CD8-positive, alpha-beta memory T cell (primary cell): ENCODE data around the gene FSTL5. TPM values are rescaled to one million over a fixed set of nuclear protein-coding genes. Genes with fewer than 3 reads are reported as not detected.

ENCODE experiments used
- CTCF ChIA-PET: fragments of 350-600 bp; sonication (Branson Sonifier 250); formaldehyde crosslinking; loops from one replicate; lab custom pipeline; 2021; ENCODE audit warnings: antibody characterized with exemption; lab: Charles Lee
- POLR2A ChIA-PET: fragments of 350-600 bp; sonication (Branson Sonifier 250); formaldehyde crosslinking; loops from one replicate; lab custom pipeline; 2021; ENCODE audit warnings: antibody characterized with exemption; lab: Charles Lee
- DNase-seq, 5 donors: peaks; one replicate each; pipeline versions ENCODE4 v3.0.0 to v3.0.0-alpha.2; 2020 to 2022; ENCODE audit warnings: mixed read lengths in 1 of 5
- H3K27ac ChIP-seq: one replicate; pipeline ENCODE4 v1.7.0; 2013; ENCODE audit warnings: low read depth, mild to moderate bottlenecking, low read length, moderate library complexity
- H3K27me3 ChIP-seq: 2 replicates; pipeline ENCODE4 v1.7.0; 2013; ENCODE audit warnings: low read length, mild to moderate bottlenecking; ENCODE audit not compliant: insufficient read depth, poor library complexity, severe bottlenecking
- H3K36me3 ChIP-seq: 2 replicates; pipeline ENCODE4 v1.7.0; 2013; ENCODE audit warnings: mild to moderate bottlenecking, low read length, moderate library complexity; ENCODE audit not compliant: insufficient read depth
- H3K4me1 ChIP-seq: 2 replicates; pipeline ENCODE4 v1.7.0; 2013; ENCODE audit warnings: mild to moderate bottlenecking, low read length, moderate library complexity; ENCODE audit not compliant: insufficient read depth
- H3K4me3 ChIP-seq: 2 replicates; pipeline ENCODE4 v1.7.0; 2013; ENCODE audit warnings: mild to moderate bottlenecking, low read length
- H3K9me3 ChIP-seq: 2 replicates; pipeline ENCODE4 v1.7.0; 2013; ENCODE audit warnings: mild to moderate bottlenecking, low read length
- H3K27ac Mint-ChIP-seq, 8 donors: one replicate each; pipeline ENCODE4 v1.8.0; 2020 to 2021; ENCODE audit warnings: mixed read lengths in 8 of 8, mild to moderate bottlenecking in 6 of 8, inconsistent platforms in 3 of 8, moderate library complexity in 3 of 8
- H3K27me3 Mint-ChIP-seq, 2 donors: one replicate each; pipeline ENCODE4 v1.8.0; 2020 to 2021; ENCODE audit warnings: mixed read lengths in 2 of 2, mild to moderate bottlenecking in 1 of 2, moderate library complexity in 1 of 2
- H3K36me3 Mint-ChIP-seq, 3 donors: one replicate each; pipeline ENCODE4 v1.8.0; 2020 to 2021; ENCODE audit warnings: mixed read lengths in 3 of 3, inconsistent platforms in 1 of 3, mild to moderate bottlenecking in 1 of 3
- H3K4me1 Mint-ChIP-seq, 3 donors: one replicate each; pipeline ENCODE4 v1.8.0; 2020 to 2021; ENCODE audit warnings: mixed read lengths in 3 of 3, inconsistent platforms in 1 of 3, mild to moderate bottlenecking in 1 of 3
- H3K4me3 Mint-ChIP-seq, 7 donors: one replicate each; pipeline ENCODE4 v1.8.0; 2020 to 2021; ENCODE audit warnings: mixed read lengths in 7 of 7, mild to moderate bottlenecking in 6 of 7, moderate library complexity in 4 of 7, inconsistent platforms in 2 of 7
- H3K9me3 Mint-ChIP-seq, 5 donors: one replicate each; pipeline ENCODE4 v1.8.0; 2020 to 2022; ENCODE audit warnings: mixed read lengths in 5 of 5, mild to moderate bottlenecking in 3 of 5, moderate library complexity in 2 of 5, inconsistent platforms in 1 of 5
- polyA plus RNA-seq: library from polyadenylated mRNA; unstranded; fragments of 300-500 nt; fragmentation: Illumina TruSeq; gene quantifications from one replicate; pipeline ENCODE4 v1.2.3, GENCODE V29; 2021
- total RNA-seq, 2 experiments: library from RNA; stranded (reverse); gene quantifications; one replicate each; pipeline ENCODE4 v1.2.3, GENCODE V29; 2021

The FSTL5 gene
- total and polyA plus RNA-seq, 3 experiments from 2014 or later, result not detected

DNA sequence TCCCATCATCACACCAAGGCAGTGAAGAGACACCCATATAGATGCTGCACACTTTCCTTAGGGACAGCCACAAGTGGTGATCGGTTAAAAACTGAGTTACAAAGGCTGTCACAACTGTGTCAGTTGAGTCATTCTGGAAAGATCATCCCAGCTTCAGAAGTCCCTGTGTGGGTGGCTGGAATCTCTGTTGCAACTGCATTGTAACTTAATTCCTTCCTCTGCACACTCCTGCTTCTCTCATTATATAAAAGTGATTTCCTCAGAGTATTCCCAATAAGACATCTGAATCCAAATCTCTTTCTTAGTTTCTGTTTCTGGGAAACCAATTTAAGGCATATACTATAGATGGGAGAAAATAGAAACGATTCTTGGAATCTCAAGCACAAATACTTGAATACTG, 88.1 kb downstream of the FSTL5 start:
- Histone ChIP-seq H3K27me3 (no peaks in the 10 kb centered on the region), H3K4me3 (no peak overlapping the region), H3K9me3 (no peaks in the 10 kb centered on the region), H3K36me3 (no peaks in the 10 kb centered on the region), H3K27ac (no peak overlapping the region), H3K4me1 (no peaks in the 10 kb centered on the region)
- peaks cover 0 to 15% (median 2%) of the 10 kb centered on the region in 5 donors for H3K9me3 Mint-ChIP-seq
- DNase-seq, result no peak
- H3K27me3 Mint-ChIP-seq, result no peaks in the 10 kb centered on the region
- H3K27ac Mint-ChIP-seq, result no peak overlapping the region
- POLR2A ChIA-PET, result no interaction called here
- H3K4me1 Mint-ChIP-seq, result no peaks in the 10 kb centered on the region
- CTCF ChIA-PET, result no interaction called here
- H3K36me3 Mint-ChIP-seq, result no peaks in the 10 kb centered on the region
- H3K4me3 Mint-ChIP-seq, result no peak overlapping the region

DNA sequence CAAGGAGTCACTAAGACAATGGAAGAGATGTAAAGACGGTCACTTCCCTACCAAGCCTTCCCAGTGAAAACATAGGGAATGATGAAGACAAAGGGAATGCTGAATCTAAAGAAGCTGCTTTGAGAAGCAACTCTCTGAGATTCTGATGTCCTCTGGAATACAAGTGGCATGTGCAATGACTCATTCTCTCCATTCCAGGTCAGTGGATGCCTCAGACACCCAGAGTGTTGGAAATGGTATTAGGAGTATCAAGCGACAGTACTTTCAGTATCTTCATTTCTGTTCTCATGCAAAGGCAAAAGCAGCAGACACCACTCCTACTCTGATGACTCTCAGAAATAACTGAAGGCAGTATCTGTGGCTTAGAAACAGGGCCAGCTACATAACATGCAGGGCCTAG, 102.6 kb downstream of the FSTL5 start:
- Mint-ChIP-seq H3K4me1 (no peaks in the 10 kb centered on the region), H3K4me3 (no peak overlapping the region), H3K9me3 (peaks cover 2 to 20% (median 7%) of the 10 kb centered on the region in 5 donors), H3K27ac (no peak overlapping the region), H3K36me3 (no peaks in the 10 kb centered on the region), H3K27me3 (no peaks in the 10 kb centered on the region)
- Histone ChIP-seq H3K27ac (no peak overlapping the region), H3K4me3 (no peak overlapping the region), H3K27me3 (no peaks in the 10 kb centered on the region), H3K4me1 (no peaks in the 10 kb centered on the region), H3K36me3 (no peaks in the 10 kb centered on the region), H3K9me3 (no peaks in the 10 kb centered on the region)
- CTCF ChIA-PET, result no interaction called here
- POLR2A ChIA-PET, result no interaction called here
- no peak for DNase-seq

DNA sequence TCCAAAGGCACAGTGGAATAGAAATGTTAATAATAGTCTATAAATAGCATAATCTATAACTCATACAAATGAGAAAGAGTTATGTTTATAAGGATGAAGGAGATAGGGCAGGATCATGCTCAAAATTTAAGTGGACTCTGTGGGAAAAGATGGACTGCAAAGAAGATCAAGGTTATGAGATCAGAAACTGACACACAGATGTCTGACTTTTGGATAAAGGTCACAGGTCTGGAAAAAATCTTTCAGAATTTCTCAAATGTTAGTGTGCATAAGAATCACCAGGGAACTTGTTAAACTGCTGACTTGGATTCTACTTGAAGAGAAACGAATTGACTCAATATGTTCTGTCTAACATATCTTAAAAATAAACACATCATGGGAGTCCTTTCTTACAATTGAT, 104.1 kb downstream of the FSTL5 start:
- H3K9me3 ChIP-seq, result no peaks in the 10 kb centered on the region
- H3K27me3 Mint-ChIP-seq, result no peaks in the 10 kb centered on the region
- H3K4me1 Mint-ChIP-seq, result no peaks in the 10 kb centered on the region
- no peak overlapping the region for H3K4me3 Mint-ChIP-seq
- no peaks in the 10 kb centered on the region for H3K36me3 ChIP-seq
- ChIA-PET CTCF (no interaction called here), POLR2A (no interaction called here)
- no peak for DNase-seq
- no peaks in the 10 kb centered on the region for H3K36me3 Mint-ChIP-seq
- peaks cover 2 to 18% (median 6%) of the 10 kb centered on the region in 5 donors for H3K9me3 Mint-ChIP-seq
- no peaks in the 10 kb centered on the region for H3K4me1 ChIP-seq
- no peak overlapping the region for H3K27ac ChIP-seq
- H3K4me3 ChIP-seq, result no peak overlapping the region
- H3K27ac Mint-ChIP-seq, result no peak overlapping the region
- no peaks in the 10 kb centered on the region for H3K27me3 ChIP-seq

DNA sequence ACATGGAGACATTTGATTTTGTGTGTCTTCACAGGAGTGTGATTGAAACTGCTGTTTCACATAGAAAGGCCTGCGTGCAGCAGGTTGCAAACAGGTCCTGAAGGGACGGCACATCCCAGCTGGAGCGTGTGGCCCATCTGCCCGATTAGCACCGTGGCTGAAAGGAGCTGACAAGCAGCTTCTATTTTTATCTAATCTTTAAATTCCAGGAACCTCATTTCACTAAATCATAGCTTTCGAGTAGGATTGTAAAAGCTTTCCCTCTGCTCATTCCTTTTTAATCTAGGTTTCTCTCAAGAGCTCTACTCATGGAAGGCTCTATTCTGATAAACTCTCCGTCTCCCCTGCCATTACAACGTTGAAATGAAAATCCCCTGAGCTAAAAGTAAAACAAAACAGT, 106.8 kb downstream of the FSTL5 start:
- no peaks in the 10 kb centered on the region for H3K4me1 Mint-ChIP-seq
- no peaks in the 10 kb centered on the region for H3K36me3 Mint-ChIP-seq
- no peak overlapping the region for H3K4me3 Mint-ChIP-seq
- H3K4me3 ChIP-seq, result no peak overlapping the region
- no peak overlapping the region for H3K27ac Mint-ChIP-seq
- H3K4me1 ChIP-seq, result no peaks in the 10 kb centered on the region
- POLR2A ChIA-PET, result no interaction called here
- CTCF ChIA-PET, result no interaction called here
- H3K27me3 Mint-ChIP-seq, result no peaks in the 10 kb centered on the region
- H3K9me3 ChIP-seq, result no peaks in the 10 kb centered on the region
- H3K9me3 Mint-ChIP-seq, result peaks cover 2 to 9% (median 2%) of the 10 kb centered on the region in 5 donors
- H3K27ac ChIP-seq, result no peak overlapping the region
- no peaks in the 10 kb centered on the region for H3K36me3 ChIP-seq
- DNase-seq, result no peak
- no peaks in the 10 kb centered on the region for H3K27me3 ChIP-seq

DNA sequence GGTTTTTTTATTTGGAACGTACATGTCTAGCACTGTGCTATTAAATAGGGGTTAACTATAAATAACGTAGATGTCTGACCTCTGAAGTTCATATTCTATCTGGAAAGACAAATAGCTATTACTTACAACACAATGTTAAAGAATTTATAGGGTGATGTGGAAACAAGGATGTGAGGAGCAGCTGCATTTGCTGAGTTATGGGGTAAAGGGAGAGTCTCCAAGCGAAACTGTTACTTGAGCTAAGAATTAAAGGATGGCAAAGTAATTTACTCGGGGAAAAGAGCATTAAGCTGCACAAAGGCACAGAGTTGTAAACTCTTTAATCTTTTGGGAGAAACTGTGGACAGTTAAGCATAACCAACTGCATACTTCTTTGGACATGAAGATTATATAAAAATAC, 117.7 kb downstream of the FSTL5 start:
- Mint-ChIP-seq H3K27me3 (no peaks in the 10 kb centered on the region), H3K4me1 (no peaks in the 10 kb centered on the region), H3K9me3 (peaks cover 0 to 23% (median 6%) of the 10 kb centered on the region in 5 donors), H3K27ac (no peak overlapping the region), H3K4me3 (no peak overlapping the region), H3K36me3 (no peaks in the 10 kb centered on the region)
- Histone ChIP-seq H3K36me3 (no peaks in the 10 kb centered on the region), H3K4me3 (no peak overlapping the region), H3K27me3 (no peaks in the 10 kb centered on the region), H3K9me3 (no peaks in the 10 kb centered on the region), H3K27ac (no peak overlapping the region), H3K4me1 (no peaks in the 10 kb centered on the region)
- CTCF ChIA-PET, result no interaction called here
- POLR2A ChIA-PET, result no interaction called here
- DNase-seq, result no peak

DNA sequence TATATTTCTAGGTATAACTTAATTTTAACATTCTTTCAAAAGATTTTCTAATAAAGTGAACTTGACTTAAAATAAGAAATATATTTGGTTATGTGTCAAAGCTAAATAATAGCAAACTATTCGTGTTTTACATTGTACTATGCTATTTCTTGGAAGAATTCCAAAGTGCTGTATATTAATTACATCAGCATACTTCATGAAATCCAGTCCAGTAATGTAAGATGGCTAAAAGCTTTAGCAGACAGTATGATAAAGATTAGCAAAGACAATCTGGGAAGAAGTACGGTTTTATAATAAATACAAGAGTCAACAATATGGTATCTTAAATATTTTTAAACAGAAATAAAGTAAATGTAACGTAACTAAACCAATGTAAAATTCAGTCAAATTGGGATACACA, 125.7 kb downstream of the FSTL5 start:
- no peaks in the 10 kb centered on the region for H3K27me3 ChIP-seq
- H3K4me3 ChIP-seq, result no peak overlapping the region
- H3K27ac Mint-ChIP-seq, result no peak overlapping the region
- H3K4me1 Mint-ChIP-seq, result no peaks in the 10 kb centered on the region
- DNase-seq, result no peak
- H3K9me3 ChIP-seq, result no peaks in the 10 kb centered on the region
- peaks cover 2 to 31% (median 6%) of the 10 kb centered on the region in 5 donors for H3K9me3 Mint-ChIP-seq
- no peaks in the 10 kb centered on the region for H3K4me1 ChIP-seq
- H3K4me3 Mint-ChIP-seq, result no peak overlapping the region
- ChIA-PET CTCF (no interaction called here), POLR2A (no interaction called here)
- no peaks in the 10 kb centered on the region for H3K27me3 Mint-ChIP-seq
- H3K36me3 ChIP-seq, result no peaks in the 10 kb centered on the region
- no peaks in the 10 kb centered on the region for H3K36me3 Mint-ChIP-seq
- H3K27ac ChIP-seq, result no peak overlapping the region

DNA sequence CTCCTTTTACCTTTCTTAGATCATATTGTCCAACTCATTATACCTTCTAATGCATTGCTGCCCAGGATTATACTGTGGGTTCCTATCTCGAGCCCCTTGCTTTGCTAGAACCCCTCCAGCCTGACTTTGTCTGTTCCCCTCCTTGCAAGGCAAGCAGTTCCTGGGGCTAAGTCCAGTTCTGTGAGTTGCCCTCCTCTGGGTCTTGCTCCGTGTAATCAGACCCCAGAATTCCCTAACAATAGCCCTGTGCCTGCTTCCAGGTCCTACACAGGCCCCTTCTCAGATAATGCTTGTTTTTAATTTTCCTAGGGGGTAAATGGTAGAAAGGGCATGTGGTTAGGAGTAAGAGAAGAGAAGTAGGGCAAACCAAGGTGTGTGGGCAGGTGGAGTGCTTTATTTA, 145.9 kb downstream of the FSTL5 start:
- Histone ChIP-seq H3K4me3 (no peak overlapping the region), H3K27ac (no peak overlapping the region), H3K36me3 (no peaks in the 10 kb centered on the region), H3K27me3 (no peaks in the 10 kb centered on the region), H3K4me1 (no peaks in the 10 kb centered on the region), H3K9me3 (no peaks in the 10 kb centered on the region)
- DNase-seq, result no peak
- no peaks in the 10 kb centered on the region for H3K4me1 Mint-ChIP-seq
- no peak overlapping the region for H3K4me3 Mint-ChIP-seq
- H3K36me3 Mint-ChIP-seq, result no peaks in the 10 kb centered on the region
- ChIA-PET POLR2A (no interaction called here), CTCF (no interaction called here)
- peaks cover 2 to 12% (median 7%) of the 10 kb centered on the region in 5 donors for H3K9me3 Mint-ChIP-seq
- H3K27ac Mint-ChIP-seq, result no peak overlapping the region
- no peaks in the 10 kb centered on the region for H3K27me3 Mint-ChIP-seq

DNA sequence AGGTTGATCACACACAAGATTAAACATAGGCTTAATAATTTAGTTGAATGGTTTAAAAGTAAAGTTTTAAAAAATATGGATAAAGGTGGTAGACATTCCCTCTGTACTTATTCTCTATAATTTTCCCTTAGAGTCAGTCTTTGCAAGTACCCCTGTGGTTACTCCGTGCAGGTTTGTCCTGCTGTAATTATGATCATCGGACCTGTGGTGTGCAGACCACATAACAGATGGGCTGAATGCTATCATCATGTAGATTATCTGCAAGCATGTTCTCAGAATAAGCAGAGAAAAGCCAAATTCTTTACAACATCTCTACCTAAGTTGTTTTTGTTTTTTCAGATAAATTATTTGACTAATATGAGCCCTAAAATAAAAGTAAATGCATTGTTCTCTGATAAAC, 146.8 kb downstream of the FSTL5 start:
- peaks cover 2 to 8% (median 7%) of the 10 kb centered on the region in 5 donors for H3K9me3 Mint-ChIP-seq
- Histone ChIP-seq H3K4me3 (no peak overlapping the region), H3K4me1 (no peaks in the 10 kb centered on the region), H3K27ac (no peak overlapping the region), H3K36me3 (no peaks in the 10 kb centered on the region), H3K27me3 (no peaks in the 10 kb centered on the region), H3K9me3 (no peaks in the 10 kb centered on the region)
- CTCF ChIA-PET, result no interaction called here
- H3K4me3 Mint-ChIP-seq, result no peak overlapping the region
- no peaks in the 10 kb centered on the region for H3K27me3 Mint-ChIP-seq
- H3K36me3 Mint-ChIP-seq, result no peaks in the 10 kb centered on the region
- DNase-seq, result no peak
- no peaks in the 10 kb centered on the region for H3K4me1 Mint-ChIP-seq
- POLR2A ChIA-PET, result no interaction called here
- H3K27ac Mint-ChIP-seq, result no peak overlapping the region

DNA sequence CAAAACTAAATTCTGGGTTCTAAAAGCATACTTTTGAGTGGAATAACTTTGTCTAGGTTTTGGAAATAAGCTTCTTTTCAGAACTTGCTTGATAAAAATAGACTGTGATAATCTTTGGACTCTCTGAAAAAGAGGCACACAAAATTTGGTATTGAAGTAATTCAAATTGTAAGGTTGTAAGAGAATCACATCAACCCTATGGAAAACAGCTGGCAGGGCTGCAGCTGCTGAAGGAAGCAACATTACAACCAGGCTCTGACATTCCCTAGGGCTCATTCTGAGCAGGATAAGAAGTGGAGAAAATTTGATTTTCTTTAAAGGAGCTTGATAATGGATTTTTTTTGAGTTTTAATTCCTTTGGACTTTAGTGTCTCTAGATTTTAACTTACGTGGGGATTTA, 147.6 kb downstream of the FSTL5 start:
- Histone ChIP-seq H3K36me3 (no peaks in the 10 kb centered on the region), H3K4me3 (no peak overlapping the region), H3K9me3 (no peaks in the 10 kb centered on the region), H3K4me1 (no peaks in the 10 kb centered on the region), H3K27ac (no peak overlapping the region), H3K27me3 (no peaks in the 10 kb centered on the region)
- H3K9me3 Mint-ChIP-seq, result peaks cover 2 to 12% (median 4%) of the 10 kb centered on the region in 5 donors
- H3K36me3 Mint-ChIP-seq, result no peaks in the 10 kb centered on the region
- DNase-seq, result no peak
- ChIA-PET POLR2A (no interaction called here), CTCF (no interaction called here)
- no peak overlapping the region for H3K4me3 Mint-ChIP-seq
- H3K27ac Mint-ChIP-seq, result no peak overlapping the region
- H3K27me3 Mint-ChIP-seq, result no peaks in the 10 kb centered on the region
- no peaks in the 10 kb centered on the region for H3K4me1 Mint-ChIP-seq
